HTR-8/SVneo (cell line): Measurements from ENCODE around the gene GNB4.

ENCODE experiments used
- DNase-seq: peaks from one replicate; pipeline ENCODE4 v3.0.0; 2011; ENCODE audit warnings: low spot score, mixed read lengths; ENCODE audit not compliant: insufficient read length
- FAIRE-seq: peaks from 2 replicates; lab custom pipeline; 2011; peaks lifted over from hg19 to GRCh38; lab: Jason Lieb, UNC

Gene GNB4

GRCh38 chr3:179451265-179452175 is at the start of gene GNB4:
GNB4 (minus strand) TSS chr3:179451470; CDS start chr3:179426200, 25,270 bp downstream.
- FAIRE-seq = peak; percentile 82

GRCh38 chr3:179495483-179495882 is 44.2 kb upstream of the GNB4 start:
- FAIRE-seq = no peak

More at GRCh38 chr3:179451265-179452175, at the start of gene GNB4:
- DNase-seq = peak; percentile 78

DNA sequence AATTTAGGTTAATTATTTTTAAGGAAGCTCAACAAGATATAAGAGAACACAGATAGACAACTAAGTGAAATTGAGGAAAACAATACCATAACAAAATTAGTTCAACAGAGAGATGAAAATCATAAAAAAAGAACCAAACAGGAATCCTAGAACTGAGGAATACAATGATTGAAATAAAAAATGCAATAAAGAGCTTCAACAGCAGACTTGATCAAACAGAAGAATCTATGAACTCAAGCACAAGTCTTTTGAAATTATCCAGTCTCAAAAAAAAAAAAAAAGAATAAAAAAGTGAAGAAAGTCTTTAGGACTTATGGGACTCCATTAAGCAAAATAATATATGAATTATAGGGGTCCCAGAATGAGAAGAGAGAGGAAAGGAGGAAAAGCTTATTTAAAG is 42.0 kb upstream of the GNB4 start:
- DNase-seq (no peak), FAIRE-seq (no peak)

More at GRCh38 chr3:179495483-179495882, 44.2 kb upstream of the GNB4 start:
- DNase-seq = no peak

DNA sequence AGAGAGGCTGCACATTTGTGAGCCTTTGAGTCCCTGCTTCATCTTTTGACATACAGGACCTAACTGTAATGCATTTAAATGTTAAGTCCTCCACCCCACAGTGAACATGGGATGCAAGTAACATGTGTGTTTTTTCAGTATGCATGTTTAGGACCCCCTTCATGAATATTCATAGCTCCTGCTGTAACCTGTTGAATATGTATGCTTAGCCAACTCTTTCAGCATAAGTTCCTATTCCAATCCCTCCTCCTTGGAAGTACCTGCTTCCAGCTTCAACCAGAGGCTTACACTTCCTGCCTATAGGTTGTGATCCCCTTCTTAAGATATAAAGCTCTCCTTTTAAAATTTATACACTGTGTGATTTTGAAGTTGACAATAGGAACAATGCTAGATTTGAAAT is 36.9 kb upstream of the GNB4 start:
- FAIRE-seq = no peak

DNA sequence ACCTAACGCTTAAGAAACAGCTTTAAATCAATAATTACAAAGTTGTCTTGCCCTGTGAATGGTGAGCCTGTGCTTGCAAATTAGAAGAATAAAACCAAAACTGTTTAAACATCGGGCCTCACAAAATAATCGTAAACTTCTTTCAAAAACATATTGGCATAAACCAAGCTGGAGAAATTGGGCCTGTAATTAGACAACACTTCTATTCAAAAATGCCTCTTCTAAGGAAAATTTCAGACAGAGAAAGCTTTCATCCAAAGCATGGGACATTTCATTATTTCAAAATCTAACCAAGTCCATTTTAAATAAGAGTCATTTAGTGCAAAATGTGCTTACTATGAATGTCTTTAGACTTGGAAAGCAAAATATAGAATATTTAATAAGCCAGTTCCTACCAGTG is 35.5 kb upstream of the GNB4 start:
- FAIRE-seq (no peak), DNase-seq (no peak)

More for the DNA sequence above, 36.9 kb upstream of the GNB4 start:
- no peak for DNase-seq

DNA sequence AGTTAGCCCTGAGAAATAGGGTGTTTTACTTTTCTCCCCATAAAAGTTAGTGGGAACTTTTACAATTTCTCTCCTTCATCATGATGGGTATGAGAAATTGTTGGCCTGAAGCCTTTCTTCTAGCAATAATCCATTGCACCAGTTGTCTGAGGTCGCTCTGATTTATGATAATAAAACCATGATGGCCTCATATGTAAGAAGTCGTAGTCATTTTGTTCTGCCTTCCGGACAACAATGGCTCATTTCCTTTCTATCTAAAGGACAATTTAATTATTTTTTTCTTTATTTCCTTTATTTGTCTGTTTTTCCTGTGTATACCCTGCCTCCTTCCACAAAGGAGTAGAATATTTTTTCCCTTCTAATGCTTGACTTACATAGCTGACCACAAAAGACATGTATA is 31.6 kb upstream of the GNB4 start:
- DNase-seq = no peak
- FAIRE-seq = no peak

- no peak for FAIRE-seq
Measured at GRCh38 chr3:179476215-179476614, 24.9 kb upstream of the GNB4 start.

DNA sequence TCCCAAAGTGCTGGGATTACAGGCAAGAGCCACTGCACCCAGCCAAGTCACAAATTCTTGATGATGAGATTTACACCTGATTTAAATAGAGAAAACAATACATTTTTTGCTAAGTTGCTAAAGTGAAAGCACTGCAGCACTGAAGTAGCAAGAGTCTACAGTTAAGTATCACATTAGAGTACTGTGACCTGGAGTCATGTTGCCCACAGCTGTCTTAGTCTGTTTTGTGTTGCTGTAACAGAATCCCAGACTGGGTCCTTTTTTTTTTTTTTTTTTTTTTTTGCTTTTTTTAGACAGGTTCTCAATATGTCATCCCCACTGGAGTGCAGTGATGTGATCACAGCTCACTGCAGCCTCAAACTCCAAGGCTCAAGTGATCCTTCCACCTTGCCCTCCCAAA is 23.2 kb upstream of the GNB4 start:
- no peak for DNase-seq
- no peak for FAIRE-seq

More at GRCh38 chr3:179476215-179476614, 24.9 kb upstream of the GNB4 start:
- no peak for DNase-seq

DNA sequence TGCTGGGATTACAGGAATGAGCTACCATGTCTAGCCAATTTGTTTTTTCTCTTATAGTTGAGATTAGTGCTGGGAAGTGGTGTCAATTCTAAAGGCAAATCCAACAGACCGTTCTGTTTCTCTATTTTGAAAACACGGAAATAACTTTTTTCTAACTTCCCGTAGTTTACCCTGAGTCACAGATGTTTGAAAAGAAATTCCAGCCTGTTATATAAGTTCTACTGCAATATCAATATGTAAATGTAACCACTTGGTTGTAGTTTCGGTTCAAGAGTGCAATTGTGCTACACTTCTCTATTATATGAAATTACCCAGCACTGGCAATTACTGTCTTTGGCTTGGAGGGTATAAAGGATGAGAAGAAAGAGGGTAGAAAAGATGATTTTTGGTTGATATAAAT is 22.3 kb upstream of the GNB4 start:
- FAIRE-seq (no peak), DNase-seq (no peak)

GRCh38 chr3:179464323-179465092 is 13.2 kb upstream of the GNB4 start:
- DNase-seq = no peak
- no peak for FAIRE-seq

DNA sequence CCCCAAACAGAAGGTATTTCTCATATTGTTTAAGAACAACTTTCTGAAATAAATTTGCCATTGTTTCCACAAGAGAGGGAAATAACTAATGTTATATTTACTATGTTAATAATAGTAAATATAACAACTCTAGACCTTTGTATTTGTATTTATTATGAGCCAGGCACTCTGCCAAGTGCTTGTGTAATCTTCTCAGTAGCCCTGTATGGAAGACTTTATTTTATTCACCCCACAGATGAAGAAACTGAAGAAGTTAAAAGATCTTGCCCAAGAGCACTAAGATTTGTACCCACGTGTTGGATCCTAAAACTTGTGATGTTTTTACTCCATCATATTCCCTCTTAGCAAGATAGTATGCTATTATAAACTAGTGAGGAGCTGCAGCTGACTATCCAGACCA is 12.0 kb upstream of the GNB4 start:
- FAIRE-seq (no peak), DNase-seq (no peak)

GRCh38 chr3:179460260-179460659 is 9.0 kb upstream of the GNB4 start:
- FAIRE-seq (no peak), DNase-seq (no peak)

GRCh38 chr3:179455954-179456353 is 4.7 kb upstream of the GNB4 start:
- FAIRE-seq = no peak
- DNase-seq = no peak

DNA sequence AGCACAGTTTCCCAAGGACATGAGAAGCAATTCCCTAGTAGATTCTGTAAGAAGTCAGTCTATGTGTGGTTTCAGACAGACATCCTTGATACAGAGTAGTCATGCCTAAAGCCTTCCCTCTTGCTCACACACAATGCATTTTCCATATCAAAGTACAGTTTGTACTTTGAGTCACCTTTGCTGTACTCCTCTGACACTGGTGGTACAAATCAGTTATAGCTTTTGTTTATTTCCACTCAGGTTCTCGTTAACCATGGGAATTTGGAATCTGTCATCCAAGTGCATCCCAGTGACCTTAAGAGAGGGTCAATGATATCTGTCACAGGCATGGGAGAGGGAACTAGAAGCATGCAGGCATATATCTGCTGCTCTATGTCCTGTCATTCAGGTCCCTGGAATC is 3.6 kb upstream of the GNB4 start:
- no peak for FAIRE-seq
- no peak for DNase-seq

DNA sequence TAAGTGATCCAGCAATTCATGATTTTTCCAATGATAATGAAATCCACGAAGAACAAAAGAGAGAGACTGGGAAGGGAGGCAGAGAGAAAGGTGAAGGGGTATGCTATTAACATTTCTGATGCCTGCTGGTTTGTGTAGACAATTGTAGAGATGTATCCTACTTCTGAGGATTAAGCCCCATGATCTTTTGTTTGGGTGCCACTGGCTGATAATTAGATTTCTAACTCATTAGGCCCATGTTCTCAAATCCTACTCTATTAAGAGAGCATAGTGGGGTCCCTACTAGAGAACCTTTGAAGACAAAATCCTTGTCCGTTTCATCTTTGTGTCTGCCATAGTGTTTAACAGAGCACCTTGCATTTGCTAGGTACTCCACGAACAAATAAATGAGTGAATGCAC is 2.7 kb upstream of the GNB4 start:
- no peak for DNase-seq
- FAIRE-seq = no peak

DNA sequence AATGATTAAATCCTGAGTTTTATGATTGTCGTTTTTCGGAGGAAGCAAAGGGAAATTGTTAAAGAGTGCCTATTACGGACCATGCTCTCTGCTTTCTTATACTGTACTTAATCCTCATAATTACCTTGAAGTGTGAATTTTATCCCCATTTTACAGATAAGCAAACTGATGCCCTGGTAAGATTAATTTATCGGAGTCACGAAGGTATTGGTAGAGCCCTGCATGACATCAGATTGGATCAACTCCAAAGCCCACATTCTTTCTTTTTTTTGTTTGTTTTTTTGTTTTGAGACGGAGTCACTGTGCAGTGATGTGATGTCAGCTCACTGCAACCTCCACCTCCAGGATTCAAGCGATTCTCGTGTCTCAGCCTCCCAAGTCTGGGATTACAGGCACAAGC is 1.6 kb upstream of the GNB4 start:
- DNase-seq = no peak
- FAIRE-seq = no peak

GRCh38 chr3:179452176-179452564 is 900 bp upstream of the GNB4 start:
- FAIRE-seq (no peak), DNase-seq (peak; percentile 73)

DNA sequence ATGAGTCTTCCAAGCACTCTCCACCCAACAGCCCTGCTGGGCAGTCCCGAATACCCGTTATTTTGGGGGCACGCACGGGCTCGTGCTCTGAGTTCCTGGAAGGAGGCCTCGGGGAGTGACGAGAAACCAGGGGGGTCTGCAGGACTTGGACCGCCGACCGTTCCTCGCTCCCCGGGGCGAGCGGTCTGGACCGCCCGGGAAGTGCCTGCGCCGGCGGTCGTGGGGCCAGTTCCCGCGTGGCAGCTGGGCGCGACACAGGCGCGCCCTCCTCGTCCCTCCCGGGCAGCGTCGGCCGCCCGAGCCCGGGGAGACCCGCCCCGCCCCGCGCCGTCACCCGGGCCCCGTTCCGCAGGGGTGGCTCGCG is 387 bp downstream of the GNB4 start:
- FAIRE-seq = no peak

DNA sequence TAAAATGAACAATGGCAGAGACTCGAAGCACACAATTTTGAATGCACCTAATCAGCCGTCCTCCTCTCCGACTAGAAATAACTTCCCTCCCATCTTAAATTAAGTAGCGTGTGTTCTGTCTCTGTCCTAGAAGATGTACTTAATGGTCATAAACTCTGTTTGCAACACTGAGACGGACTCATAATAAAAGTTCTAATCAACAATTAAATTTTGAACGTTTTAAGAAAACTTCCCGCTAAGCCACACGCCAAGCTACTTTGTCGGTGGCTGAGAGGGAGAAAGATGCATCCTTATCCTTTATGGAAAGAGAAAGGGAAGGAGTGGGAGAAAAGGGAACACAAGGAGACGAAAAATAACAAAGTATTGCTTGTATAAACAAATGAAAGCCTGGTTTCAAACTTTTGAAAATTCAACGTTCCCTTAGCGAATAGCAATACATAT is 989 bp downstream of the GNB4 start:
- no peak for FAIRE-seq
- DNase-seq = no peak

More for the DNA sequence above, 387 bp downstream of the GNB4 start:
- DNase-seq = no peak

DNA sequence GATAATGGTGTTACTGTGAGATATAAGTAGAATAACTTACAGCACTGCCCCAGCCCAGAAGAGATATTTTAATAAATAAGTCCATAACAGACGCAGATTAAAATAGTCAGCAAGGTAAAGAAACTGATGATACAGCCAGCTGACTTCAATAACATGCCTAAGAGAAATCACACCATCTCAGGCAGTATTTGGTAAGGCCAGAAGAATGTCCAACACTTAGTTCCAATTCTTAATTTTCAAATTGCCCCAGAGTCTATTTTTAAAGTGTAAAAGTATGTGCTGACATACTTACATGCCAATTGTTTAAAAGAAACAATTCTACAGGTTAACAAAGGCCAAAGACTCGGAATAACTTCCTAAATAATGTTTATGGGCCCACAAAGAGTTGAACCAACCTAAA is 1.6 kb downstream of the GNB4 start:
- DNase-seq (no peak), FAIRE-seq (no peak)

DNA sequence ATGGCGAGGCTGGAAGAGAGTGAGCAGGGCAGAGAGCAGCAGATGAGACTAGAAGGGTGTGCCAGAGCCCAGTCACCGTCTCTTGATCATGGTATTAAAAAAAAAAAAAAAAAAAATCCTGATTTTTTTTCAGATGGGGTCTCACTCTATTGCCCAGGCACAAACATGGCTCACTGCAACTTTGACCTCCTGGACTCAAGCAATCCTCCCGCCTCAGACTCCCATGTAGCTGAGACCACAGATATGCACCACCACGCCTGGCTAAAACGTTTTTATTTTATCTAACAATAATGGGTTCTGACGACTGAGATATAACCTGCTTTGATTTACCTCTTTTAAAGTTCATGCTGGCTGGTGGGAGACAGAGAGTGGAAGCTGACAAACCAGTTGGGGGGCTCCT is 4.0 kb downstream of the GNB4 start:
- no peak for DNase-seq
- FAIRE-seq = peak; percentile 38
